ENCODE data around the gene TPD52L1.

The TPD52L1 gene

DNA sequence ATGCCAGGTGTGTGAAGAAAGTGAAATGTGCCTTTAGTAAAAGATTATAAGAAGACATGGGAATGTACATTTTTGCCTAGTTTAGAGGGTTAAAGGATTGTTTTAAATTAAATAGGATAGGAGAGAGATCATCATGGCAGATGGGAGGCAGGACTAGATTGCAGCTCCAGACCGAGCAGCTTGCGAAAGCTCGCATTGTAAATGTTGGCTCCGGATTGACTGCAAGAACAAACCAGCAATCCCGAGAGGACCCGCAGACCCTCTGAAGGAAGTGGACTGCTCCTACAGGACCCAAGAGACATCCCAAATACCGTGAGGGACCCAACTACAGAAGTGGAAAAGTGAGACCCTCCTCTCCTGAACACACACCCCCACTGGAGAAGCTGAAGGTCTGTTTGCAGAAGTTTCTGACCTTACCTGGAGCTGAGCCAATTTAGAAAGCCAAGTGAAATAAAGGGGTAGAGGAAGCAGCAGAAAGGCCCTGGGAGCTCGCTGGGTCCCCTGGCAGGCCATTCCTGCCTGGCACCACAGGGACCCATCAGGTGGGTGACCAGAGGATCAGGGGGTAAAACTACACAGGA, 30.0 kb upstream of the TPD52L1 start:
- TF ChIP-seq, protein P1, sequence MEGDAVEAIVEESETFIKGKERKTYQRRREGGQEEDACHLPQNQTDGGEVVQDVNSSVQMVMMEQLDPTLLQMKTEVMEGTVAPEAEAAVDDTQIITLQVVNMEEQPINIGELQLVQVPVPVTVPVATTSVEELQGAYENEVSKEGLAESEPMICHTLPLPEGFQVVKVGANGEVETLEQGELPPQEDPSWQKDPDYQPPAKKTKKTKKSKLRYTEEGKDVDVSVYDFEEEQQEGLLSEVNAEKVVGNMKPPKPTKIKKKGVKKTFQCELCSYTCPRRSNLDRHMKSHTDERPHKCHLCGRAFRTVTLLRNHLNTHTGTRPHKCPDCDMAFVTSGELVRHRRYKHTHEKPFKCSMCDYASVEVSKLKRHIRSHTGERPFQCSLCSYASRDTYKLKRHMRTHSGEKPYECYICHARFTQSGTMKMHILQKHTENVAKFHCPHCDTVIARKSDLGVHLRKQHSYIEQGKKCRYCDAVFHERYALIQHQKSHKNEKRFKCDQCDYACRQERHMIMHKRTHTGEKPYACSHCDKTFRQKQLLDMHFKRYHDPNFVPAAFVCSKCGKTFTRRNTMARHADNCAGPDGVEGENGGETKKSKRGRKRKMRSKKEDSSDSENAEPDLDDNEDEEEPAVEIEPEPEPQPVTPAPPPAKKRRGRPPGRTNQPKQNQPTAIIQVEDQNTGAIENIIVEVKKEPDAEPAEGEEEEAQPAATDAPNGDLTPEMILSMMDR (IDR thresholded peaks at IDR 0.05), result no peak

DNA sequence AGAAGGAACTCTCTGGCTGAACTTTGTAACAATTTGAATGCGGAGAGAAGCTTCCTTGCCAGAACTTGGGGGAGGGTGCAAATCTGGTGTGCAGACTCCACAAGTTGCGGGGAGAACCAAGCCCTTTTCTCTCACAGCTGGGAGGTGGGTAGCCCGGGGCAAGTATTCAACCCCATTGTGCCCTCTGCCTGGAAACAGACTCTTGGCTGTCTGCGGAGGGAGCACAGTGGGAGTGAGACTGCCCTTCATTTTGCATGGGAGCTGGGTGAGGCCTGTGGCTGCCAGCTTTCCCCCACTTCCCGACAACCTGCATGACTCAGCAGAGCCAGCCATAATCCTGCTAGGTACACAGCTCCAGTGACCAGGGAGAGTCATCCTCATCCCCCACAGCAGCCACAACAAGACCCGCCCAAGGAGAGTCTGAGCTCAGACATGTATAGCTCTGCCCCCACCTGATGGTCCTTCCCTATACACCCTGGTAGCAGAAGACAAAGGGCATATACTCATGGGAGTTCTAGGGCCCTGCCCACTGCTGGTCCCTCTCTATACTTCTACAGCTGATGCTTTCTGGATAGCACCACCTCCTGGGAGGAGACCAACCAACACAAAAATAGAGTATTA, 29.4 kb upstream of the TPD52L1 start:
- TF ChIP-seq, protein P1 (IDR thresholded peaks at IDR 0.05), result no peak

DNA sequence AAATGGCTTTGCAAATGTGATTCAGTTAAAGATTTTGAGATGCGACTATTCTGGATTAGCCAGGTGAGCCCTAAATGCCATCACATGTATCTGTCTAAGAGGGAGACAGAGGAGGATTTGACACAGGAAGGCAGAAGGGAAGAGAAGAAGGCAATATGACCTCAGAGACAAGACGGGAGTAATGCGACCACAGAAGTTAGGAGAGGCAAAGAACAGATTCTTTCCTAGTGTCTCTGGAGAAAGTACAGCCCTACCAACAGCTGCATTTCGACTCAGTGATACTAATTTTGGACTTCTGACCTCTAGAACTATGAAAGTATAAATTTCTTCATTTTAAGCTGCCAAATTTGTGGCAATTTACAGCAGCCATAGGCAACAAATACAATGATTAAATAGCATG, 24.2 kb upstream of the TPD52L1 start:
- TF ChIP-seq, protein P1 (IDR thresholded peaks at IDR 0.05), result no peak

DNA sequence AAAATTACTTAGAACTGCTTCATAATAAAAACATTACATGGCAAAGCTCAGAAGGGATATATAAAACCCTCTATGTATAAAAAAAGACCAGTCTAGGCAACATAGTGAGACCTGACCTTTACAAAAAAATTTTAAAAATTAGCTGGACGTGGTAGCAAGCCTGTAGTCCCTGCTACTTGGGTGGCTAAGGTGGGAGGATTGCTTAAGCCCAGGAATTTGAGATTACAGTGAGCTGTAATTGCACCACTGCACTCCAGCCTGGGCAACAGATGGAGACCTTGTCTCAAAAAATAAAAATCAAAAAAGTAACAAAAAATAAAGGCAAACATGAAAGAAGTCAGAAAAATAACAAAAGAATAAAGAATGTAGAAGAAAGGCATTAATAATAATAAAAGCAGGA, 21.5 kb upstream of the TPD52L1 start:
- TF ChIP-seq, protein P1 (IDR thresholded peaks at IDR 0.05), result no peak

DNA sequence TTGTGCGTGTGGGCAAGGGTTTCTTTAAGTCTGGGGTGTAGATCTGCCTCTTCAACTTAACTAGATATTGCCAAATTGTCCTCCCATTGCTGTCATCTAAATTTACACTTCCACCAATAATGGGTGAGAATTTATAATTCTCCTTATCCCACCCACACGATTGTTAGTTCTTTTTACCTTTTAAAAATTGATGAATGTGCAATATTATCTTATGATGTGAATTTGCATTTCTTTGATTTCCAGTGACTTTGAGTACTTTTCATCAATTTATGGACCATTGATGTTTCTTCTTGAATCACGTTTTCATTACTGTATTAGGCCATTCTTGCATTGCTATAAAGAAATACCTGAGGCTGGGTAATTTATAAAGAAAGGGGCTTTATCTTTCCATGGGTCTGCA, 17.2 kb upstream of the TPD52L1 start:
- TF ChIP-seq, protein P1 (IDR thresholded peaks at IDR 0.05), result no peak

DNA sequence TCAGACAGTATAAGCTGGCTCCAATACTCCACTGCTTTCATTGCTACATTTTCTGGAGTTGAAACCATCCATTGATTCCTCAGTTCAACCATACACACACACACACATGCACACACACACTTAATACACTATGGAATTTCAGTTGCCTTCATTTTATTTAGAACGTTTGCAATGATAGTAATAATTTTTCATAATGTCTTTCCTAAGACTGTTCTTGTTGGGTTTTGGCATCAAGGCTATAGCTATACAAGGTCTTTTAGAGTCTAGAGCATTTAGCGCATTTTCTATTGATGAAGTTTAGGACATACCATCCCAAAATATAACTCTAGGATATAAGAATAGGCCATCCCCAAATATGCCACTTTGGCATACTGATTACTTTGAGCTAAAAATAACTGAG, 15.5 kb upstream of the TPD52L1 start:
- TF ChIP-seq, protein P1 (IDR thresholded peaks at IDR 0.05), result no peak

DNA sequence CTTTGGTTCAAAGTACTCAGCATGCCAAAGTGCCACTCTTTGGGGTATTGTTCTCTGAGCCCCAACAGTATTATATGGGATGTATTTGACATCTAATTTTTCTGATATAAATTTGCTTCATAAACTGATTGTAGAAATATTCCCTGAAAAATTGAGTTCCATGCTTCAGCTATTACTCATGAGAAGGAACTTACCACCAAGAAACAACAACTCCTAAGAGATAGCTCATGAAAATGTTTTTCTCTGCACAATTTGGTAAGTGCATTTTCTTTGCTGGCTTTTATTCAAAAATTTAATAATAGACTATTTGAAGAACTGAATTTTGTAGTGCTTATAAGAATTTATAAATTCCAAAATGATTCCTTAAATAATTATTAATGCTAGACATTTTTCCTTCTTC, 12.8 kb upstream of the TPD52L1 start:
- TF ChIP-seq, protein P1 (IDR thresholded peaks at IDR 0.05), result no peak

DNA sequence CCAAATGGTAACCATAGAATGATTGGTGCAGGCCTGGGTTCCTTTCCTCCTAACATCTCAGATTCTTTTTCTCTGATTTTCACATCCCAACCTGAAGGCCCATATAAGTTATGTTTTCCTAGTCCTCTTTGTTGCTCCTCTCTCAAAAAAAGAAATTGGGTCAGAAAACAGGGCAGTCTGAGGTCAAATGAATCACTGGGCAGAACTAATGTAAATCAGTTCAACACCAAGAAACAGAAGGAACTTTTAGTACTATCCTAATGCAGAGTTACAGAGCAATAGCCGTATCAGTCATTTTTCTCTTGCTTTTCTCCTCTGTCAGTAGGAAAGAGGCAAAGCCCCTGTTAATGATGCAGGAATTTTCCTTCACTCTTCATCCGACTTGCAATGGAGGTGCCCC, 11.0 kb upstream of the TPD52L1 start:
- TF ChIP-seq, protein P1 (IDR thresholded peaks at IDR 0.05), result no peak
